Bronchial epithelial cell (primary cell): ENCODE measurements around the gene AUH. TPM values are rescaled to one million over a fixed set of nuclear protein-coding genes. Genes with fewer than 3 reads are reported as not detected.

Experiments used
- DNase-seq: peaks from one replicate; pipeline ENCODE4 v3.0.0-alpha.2; 2010; ENCODE audit warnings: low read depth
- FAIRE-seq: peaks from 2 replicates; lab custom pipeline; 2011; peaks lifted over from hg19 to GRCh38; lab: Jason Lieb, UNC
- H3K27me3 ChIP-seq: 2 replicates; pipeline ENCODE4 v1.5.1; 2011; ENCODE audit warnings: low read length; ENCODE audit not compliant: control insufficient read depth, insufficient read depth
- H3K36me3 ChIP-seq: 2 replicates; pipeline ENCODE4 v1.5.1; 2011; ENCODE audit warnings: low read length; ENCODE audit not compliant: control insufficient read depth, insufficient read depth
- H3K4me3 ChIP-seq: 2 replicates; pipeline ENCODE4 v1.5.1; 2011; ENCODE audit warnings: mild to moderate bottlenecking, low read depth, low read length, control low read depth
- CTCF ChIP-seq: IDR thresholded peaks from 2 replicates; pipeline ENCODE4 v1.5.1; 2011; ENCODE audit warnings: mild to moderate bottlenecking, moderate library complexity, low read length, control low read depth, inconsistent platforms; ENCODE audit not compliant: insufficient read depth, severe bottlenecking
- total RNA-seq: library from RNA; depleted of rRNA; stranded (reverse); fragments of >200 nt; gene quantifications from 2 replicates; pipeline ENCODE4 v1.2.1, GENCODE V29; 2014

The AUH gene
- total RNA-seq, 1 donor from 2014 or later = 16.8 TPM

- no peak for TF ChIP-seq CTCF
- Histone ChIP-seq H3K36me3 (no peaks in the 10 kb centered on the region), H3K27me3 (no peaks in the 10 kb centered on the region), H3K4me3 (no peak overlapping the region)
- FAIRE-seq = no peak
- no peak for DNase-seq
These were observed 146.9 kb downstream of the AUH start for GRCh38 chr9:91214867-91215266.

GRCh38 chr9:91214086-91214485 is 147.6 kb downstream of the AUH start:
- DNase-seq = no peak
- no peaks in the 10 kb centered on the region for H3K27me3 ChIP-seq
- FAIRE-seq = no peak
- no peak for TF ChIP-seq CTCF
- no peak overlapping the region for H3K4me3 ChIP-seq
- H3K36me3 ChIP-seq = no peaks in the 10 kb centered on the region

- Histone ChIP-seq H3K4me3 (no peak overlapping the region), H3K36me3 (no peaks in the 10 kb centered on the region), H3K27me3 (no peaks in the 10 kb centered on the region)
- DNase-seq = no peak
- FAIRE-seq = no peak
- no peak for TF ChIP-seq CTCF
These were observed 149.0 kb downstream of the AUH start for GRCh38 chr9:91212596-91213243.

GRCh38 chr9:91211919-91212318 is 149.8 kb downstream of the AUH start:
- Histone ChIP-seq H3K27me3 (no peaks in the 10 kb centered on the region), H3K4me3 (no peak overlapping the region), H3K36me3 (no peaks in the 10 kb centered on the region)
- DNase-seq = no peak
- no peak for FAIRE-seq
- TF ChIP-seq CTCF = no peak

GRCh38 chr9:91211414-91211813 is 150.3 kb downstream of the AUH start:
- no peak for TF ChIP-seq CTCF
- no peak overlapping the region for H3K4me3 ChIP-seq
- H3K36me3 ChIP-seq = no peaks in the 10 kb centered on the region
- no peaks in the 10 kb centered on the region for H3K27me3 ChIP-seq
- FAIRE-seq = no peak
- DNase-seq = no peak

GRCh38 chr9:91210318-91210717 is 151.4 kb downstream of the AUH start:
- DNase-seq (no peak), FAIRE-seq (peak; percentile 79)
- H3K27me3 ChIP-seq = no peaks in the 10 kb centered on the region
- TF ChIP-seq CTCF = no peak
- H3K36me3 ChIP-seq = no peaks in the 10 kb centered on the region
- no peak overlapping the region for H3K4me3 ChIP-seq
